NCI-H510A (cell line): ENCODE measurements around the gene STK31.
"Not testable (repeated sequence)": the region's sequence is repeated elsewhere in the genome, so short reads cannot be mapped to it uniquely, and the experiment has no call there.

ENCODE experiments used
- DNase-seq: peaks from one replicate; lab custom pipeline; 2025; lab: John Stamatoyannopoulos, UW

The STK31 gene

DNA sequence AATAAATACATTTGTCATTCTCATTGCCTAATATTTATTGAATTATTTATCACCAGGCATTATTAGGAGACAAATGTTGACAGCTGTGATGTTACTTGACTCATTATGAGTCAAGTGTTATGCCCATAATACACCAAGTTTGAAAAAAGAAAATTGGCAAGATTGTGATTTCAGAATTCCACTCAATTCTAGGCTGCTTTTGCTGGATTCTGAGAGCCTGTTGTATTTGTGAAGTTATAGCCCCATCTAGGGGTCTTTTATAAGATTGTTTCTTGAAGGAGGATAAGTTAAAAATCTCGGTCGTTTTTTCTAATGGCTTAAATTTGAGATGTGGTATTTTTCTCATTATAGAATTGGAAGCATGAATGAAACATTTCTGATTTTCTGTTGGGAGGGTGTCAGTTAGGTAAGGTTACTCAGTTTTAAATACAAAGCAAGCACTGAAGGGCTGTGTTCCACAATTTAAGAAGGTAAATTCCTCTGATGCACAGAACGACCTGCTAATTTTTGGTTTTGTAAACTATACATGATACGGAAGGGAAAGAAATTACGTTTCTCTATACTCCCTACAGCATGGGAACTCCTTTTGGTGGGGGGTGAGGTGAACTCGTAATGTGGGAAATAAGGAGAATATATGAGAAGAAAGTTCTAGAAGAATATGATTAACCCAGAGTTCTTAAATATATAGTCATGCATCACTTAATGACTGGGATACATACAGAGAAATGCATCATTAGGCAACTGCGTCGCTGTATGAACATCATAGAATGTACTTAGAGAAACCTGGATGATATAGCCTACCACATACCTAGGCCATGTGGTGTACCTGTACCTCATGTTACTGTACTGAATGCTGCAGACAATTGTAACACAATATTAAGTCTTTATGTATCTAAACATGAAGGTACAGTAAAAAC is 2.6 kb downstream of the STK31 start:
- no peak for DNase-seq

DNA sequence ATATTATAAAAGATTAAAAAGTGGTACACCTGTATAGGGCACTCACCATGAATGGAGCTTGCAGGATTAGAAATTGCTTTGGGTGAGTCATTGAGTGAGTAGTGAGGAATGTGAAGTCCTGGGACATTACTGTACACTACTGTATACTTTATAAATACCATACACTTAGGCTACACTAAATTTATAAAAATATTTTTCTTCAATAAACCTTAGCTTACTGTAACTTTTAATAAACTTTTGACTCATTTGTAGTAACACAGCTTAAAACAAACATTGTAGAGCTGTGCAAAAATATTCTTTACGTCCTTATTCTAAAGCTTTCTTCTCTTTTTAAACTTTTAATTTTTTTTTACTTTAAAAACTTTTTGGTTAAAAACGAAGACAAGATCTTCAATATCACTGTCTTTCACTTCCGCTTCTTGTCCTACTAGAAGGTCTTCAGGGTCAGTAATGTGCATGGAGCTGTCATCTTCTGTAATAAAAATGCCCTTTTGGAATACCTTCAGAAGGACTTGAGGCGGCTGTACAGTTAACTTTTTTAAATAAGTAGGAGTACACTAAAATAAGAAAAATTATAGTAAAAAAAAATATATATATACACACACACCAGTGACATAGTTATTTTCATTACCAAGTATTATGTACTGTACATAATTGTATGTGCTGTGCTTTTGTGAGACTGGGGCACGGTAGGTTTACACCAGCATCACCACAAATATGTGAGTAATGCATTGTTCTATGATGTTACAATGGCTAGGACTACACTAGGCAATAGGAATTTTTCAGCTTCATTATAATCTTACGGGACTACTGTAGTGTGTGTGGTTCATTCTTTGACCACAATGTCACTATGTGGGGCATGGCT is 3.5 kb downstream of the STK31 start:
- DNase-seq = no peak

DNA sequence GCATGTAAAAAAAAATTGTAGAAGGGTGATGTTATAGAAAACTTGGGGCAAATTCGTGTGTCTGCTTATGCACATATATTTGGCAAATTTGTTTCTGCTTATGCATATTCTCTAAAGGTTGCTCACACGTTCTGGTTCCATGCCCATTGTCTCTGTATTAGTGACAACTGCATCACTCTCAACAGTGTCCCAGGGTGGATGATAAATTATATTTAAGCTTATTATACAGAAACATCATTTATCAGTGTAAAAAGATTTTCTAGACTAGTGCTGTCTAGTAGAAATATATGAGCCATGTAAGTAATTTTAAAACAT is 4.1 kb downstream of the STK31 start:
- no peak for DNase-seq

DNA sequence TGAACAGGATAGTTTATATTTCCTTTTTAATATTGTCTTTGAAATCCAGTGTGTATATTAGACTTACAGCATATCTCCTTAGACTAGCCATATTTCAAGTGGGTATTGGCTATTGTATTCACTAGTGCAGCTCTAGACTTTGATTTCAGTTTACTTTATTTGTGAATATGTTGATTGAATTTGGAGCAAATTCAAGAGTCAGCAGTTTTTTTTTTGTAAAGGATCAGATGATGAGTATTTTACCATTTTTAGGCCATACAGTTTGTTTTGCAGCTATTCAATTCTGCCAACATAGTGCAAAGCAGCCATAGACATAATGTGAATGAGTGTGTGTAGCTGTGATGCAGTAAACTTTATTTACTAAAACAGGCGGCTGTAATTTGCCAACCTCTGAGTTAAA is 4.6 kb downstream of the STK31 start:
- no peak for DNase-seq

DNA sequence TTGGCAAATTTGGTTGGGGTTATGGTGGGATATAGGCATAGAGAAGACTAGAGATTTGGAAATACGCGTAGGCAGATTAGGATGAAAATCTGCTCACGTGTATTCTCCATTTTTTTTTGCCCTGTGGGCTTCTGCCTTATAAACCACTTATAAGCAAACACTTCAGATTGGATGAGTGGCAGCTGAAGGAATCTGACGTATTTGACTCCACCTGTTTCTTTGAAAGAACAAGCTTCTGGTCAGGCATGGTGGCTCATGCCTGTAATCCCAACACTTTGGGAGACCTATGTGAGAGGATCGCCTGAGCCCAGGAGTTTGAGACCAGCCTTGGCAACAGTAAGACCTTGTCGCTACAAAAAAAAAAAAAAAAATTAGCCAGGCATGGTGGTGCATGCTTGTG is 5.1 kb downstream of the STK31 start:
- DNase-seq = no peak

DNA sequence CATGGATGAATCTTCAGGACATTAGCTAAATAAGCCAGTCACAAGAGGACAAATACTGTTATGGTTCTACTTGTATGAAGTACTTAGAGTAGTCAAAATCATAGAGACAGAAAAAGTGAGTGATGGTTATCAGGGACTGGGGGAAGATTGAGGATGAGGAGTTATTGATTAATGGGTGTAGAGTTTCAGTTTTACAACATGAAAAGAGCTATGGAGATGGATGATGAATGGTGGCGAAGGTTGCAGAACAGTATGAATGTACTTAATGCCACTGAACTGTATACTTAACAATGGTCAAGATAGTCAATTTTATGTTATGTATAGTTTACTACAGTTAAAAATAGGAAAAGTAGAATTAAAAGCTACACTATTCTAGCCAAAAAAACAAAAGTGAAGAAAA is 7.8 kb downstream of the STK31 start:
- DNase-seq = no peak

DNA sequence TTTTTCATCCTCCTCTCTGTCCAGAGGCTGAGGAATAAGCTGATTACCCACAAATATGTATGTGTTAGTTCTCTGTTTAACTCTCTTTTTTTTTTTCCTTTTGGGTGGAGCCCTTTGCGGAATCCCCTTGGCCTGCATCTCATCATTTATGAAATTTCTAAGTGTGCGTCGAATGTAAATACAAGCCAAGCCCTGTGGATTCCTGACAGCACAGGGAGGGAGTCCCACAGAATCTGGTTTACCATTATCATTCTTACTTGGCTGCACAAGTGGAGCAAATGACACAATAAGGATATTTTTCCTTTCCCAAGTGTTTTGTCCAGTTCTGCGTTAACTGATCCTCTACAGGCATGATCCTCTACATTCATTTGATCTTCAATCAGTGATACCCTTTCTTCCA is 11.4 kb downstream of the STK31 start:
- no peak for DNase-seq

DNA sequence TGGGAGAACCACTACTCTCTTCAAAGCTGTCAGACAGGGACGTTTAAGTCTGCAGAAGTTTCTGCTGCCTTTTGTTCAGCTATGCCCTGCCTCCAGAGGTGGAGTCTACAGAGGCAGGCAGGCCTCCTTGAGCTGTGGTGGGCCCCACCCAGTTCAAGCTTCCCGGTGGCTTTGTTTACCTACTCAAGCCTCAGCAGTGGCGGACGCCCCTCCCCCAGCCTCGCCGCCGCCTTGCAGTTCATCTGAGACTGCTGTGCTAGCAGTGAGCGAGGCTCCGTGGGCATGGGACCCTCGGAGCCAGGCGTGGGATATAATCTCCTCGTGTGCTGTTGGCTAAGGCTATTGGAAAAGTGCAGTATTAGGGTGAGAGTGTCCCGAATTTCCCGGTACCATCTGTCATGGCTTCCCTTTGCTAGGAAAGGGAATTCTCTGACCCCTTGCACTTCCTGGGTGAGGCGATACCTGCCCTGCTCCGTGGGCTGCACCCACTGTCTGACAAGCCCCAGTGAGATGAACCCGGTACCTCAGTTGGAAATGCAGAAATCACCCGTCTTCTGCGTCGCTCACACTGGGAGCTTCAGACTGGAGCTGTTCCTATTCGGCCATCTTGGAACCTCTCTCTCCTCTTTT is 12.7 kb downstream of the STK31 start:
- not testable (repeated sequence) for DNase-seq

DNA sequence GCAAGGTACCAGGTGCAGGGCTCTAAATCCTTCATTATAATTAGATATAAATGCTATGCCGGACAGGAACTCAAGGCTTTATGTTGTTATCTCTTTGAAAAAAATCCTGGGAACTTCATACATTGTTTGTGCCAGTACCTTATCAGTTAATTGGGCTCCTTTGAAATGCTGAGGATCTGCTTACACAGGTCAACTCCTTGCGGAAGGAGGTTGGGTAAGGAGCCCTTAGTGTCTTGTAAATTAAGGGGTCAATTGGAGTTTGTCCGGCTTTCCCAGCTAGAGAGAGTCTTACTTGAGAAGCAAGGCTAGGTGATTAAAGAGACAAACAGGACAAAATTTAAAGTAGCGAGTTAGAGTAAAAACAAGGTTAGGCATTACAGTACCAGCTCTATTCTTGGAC is 14.1 kb downstream of the STK31 start:
- DNase-seq = not testable (repeated sequence)

DNA sequence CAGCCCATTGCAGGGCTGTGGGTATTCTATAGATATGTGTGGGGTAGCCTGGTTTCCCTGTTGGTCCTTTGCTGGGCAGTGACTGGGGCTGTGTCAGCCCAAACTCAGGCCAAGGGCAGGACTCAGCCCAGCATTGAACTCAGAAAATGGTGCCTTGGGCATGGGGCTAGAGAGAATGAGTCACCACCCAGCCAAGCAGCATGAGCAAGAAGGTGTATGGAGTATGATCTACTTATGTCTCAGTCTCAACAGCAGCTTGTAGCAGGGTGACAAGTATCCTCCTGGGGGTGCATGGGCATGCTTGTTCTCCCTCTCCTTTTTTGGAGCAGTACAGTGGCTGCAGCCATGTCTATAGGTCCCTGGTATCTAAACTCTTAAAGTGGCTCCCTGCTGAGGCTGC is 32.0 kb downstream of the STK31 start:
- no peak for DNase-seq

DNA sequence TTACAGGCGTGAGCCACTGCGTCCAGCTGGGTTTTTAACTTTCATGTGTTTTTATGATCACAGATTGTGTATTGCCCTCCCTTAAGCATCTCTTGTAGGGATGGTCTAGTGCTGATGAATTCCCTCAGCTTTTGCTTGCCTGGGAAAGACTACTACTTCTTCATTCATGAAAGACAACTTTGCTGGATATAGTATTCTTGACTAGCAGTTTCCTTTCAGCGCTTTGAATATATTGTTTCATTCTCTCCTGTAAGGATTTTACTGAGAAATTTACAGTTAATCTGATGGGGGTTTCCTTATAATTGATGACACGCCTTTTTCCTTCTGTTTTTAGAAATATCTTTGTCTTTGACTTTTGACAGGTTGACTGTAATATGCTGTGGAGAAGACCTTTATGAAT is 33.2 kb downstream of the STK31 start:
- no peak for DNase-seq

DNA sequence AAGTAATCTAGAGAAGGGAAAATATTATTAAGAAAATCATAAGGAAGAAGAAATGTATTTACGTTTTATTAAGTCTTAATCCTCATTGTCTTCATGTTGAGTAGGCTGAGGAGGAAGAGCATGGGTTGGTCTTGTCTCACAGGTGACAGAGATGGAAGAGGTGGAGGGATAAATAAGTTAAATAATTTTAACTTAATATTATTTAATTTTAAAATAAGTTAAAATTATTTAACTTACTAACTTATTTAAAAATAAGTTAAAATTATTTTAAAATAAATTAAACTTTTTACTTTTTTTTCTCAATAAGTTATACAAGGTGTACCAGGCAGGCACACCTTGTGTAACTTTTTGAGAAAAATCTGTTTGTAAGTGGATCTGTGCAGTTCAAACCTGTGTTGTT is 36.6 kb downstream of the STK31 start:
- DNase-seq = no peak

DNA sequence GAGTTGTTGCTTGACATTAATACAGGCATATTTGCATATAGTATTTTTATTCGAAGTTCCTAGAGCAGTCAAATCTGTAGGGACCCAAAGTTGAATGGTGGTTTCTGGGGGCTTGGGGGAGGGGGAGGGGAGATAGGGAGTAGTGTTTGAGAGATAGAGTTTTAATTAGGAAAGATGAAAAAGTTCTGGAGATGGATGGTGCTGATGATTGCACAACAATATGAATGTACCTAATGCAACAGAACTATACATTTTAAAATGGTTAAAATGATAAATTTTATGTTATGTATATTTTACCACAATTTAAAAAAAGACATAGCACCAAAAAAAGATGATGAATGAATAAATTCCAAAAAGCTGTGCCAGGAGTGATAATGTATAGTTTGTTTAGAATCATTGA is 41.8 kb downstream of the STK31 start:
- no peak for DNase-seq

DNA sequence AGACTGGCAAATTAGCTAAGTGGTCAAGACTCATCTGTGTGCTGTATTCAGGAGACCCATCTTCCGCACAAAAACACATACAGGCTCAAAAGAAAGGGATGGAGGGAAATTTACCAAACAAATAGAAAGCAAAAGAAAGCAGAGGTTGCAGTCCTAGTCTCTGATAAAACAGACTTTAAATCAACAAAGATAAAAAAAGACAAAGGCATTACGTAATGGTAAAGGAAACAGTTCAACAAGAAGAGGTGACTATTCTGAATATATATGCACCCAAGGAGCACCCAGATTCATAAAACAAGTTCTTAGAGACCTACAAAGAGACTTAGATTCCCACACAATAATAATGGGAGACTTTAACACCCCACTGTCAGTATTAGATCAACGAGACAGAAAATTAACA is 48.8 kb downstream of the STK31 start:
- not testable (repeated sequence) for DNase-seq

DNA sequence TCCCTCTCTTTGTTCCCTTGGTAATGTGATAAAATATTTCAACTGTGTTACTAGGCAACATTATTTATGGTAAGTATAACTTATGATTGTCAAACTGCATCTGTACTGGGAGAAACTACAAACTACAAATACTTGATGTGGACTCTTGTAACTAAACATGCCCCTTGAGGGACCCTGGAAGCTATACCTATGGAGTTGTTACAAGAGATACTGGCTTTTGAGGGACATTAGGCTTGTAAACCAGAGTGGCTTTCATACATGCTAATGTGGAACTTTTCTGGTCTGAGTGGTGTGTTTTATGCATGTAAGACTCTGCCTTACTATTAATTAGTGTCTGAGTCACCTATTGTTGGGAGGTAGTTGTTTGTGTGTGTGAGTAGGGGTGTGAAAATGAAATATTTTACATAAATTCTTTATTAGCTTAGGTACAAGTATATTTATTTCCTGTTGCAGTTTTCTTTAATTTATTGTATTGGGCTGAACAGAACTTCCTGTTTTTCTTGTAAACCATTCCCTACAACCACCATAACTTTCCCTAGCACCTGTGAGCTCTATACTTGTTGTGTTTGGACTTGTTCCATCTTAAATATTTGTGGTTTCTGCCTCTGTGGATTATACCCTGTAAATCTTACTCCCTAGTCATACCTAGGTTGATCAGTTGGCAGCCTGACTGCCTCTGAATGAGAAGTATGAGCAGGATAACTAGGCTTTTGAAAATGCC is 49.8 kb downstream of the STK31 start:
- DNase-seq = peak; percentile 17

DNA sequence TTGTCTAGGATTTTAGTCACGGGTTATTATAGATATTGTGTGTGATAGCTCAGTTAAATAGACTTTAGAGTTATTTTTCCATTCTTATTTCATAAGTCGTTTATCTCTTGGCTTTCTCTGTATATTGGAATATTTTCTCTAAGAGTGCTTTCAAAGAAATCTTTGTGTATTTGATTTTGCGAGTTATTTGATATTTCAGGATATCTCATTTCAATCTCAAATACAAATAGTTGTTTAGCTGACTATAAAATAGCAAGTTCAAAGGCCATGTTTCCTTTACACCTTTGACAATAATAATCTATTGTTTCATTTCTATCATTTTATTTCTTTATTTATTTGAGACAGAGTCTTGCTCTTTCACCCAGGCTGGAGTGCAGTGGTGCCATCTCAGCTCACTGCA is 55.9 kb downstream of the STK31 start:
- no peak for DNase-seq

DNA sequence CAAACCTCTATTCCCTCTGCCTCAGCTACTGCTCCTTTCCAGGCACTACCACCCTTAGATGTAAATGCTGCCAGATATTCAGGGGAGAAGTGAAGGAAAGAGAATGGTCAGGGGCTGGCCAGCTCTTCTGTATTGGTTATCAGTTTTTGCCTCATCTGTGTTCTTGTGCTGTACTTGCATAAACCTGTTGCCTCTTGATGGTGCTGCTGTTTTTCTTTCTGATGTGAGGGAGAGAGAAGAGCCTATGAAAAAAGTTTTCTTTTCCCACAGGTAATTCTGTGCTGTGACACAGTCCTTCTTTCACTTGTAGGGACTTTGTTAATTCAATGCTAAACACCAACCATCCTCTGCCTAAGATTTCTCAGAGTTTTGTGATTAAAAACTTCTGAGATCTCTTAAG is 57.5 kb downstream of the STK31 start:
- DNase-seq = no peak

DNA sequence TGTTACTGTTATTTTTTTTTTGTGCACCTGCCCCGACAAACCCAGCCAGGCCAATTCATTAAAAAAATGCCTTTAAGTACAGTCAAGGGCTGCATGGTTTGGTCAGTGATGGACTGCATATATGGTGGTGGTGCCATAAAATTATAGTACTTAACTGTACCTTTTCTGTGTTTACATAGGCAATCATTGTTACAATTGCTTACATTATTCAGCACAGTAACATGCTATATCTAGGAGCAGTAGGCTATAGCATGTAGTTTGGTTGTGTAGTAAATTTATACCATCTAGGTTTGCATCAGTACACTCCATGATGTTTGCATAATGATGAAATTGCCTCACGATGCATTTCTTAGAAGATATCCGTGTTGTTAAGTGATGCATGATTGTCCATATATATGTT is 58.0 kb downstream of the STK31 start:
- DNase-seq = no peak

DNA sequence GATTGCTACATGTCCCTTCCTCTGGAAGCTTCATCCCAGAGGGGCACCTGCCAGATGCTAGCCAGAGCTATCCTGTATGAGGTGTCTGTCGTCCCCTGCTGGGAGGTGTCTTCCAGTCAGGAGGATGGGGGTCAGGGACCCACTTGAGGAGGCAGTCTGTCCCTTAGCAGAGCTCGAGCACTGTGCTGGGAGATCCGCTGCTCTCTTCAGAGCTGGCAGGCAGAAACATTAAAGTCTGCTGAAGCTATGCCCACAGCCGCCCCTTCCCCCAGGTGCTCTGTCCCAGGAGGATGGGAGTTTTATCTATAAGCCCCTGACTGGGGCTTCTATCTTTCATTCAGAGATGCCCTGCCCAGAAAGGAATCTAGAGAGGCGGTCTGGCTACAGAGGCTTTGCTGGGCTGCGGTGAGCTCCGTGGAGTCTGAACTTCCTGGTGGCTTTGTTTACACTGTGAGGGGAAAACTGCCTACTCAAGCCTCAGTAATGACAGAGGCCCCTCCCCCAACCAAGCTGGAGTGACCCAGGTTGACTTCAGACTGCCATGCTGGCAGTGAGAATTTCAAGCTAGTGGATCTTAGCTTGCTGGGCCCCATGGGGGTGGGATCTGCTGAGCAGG is 69.3 kb downstream of the STK31 start:
- DNase-seq = not testable (repeated sequence)

DNA sequence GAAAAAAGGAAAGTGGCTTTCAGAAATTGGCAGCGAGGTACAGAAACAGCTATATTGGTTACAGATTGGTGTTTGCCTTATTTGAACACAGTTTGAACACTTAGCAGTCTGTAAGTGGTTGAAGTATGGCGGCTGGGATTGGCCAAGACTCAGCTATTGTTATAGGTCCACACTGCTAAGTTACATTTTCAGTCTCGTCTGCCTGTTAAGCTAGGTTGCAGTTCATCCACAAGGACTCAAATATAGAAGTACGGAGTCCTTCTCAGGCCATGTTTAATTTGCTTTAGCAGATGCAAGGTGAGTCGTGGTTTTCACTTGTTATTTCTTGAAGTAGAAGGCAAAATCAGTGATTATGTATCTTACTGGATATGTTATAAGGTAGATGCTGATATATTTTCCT is 73.1 kb downstream of the STK31 start:
- no peak for DNase-seq

DNA sequence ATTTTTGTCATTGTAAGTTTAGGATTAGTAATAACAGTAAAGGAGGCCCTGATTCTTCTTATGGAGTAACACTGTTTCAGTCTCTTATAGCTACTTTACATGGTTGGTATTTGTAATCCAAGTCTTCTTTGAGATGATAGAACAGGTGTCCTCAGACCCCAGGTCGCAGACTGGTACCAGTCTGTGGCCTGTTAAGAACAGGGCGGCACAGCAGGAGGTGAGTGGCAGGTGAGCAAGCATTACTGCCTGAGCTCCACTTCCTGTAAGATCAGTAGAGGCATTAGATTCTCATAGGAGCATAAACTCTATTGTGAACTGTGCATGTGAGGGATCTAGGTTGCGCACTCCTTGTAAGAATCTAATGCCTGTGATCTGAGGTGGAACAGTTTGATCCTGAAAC is 77.3 kb downstream of the STK31 start:
- DNase-seq = peak; percentile 43

DNA sequence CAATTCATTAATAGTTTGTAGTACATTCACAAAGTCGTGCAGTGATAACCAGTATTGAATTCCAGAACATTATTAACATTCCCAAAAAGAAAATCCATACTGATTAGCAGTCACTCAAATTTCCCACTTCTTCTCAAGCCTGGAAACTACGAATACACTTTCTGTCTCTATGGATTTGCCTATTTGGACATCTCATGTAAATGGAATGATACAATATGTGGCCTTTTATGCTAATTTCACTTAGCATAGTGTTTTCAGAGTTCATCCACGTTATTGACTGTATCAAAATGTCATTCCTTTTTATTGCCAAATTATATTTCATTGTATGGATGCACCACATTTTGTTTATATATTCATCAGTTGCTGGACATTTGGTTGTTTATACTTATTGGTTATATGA is 78.8 kb downstream of the STK31 start:
- DNase-seq = no peak
